GM23248 (cell line): Measurements from ENCODE around the gene PIGR. TPM values are rescaled to one million over a fixed set of nuclear protein-coding genes. Genes with fewer than 3 reads are reported as not detected.

Source experiments
- DNase-seq: peaks from one replicate; pipeline ENCODE4 v3.0.0-alpha.2; 2015
- H2AFZ ChIP-seq: fragments of 200-600 bp; sonication (generic); 2 replicates; pipeline ENCODE4 v1.6.1; 2016; ENCODE audit warnings: antibody characterized with exemption
- H3F3A ChIP-seq: fragments of 200-600 bp; sonication (generic); 2 replicates; pipeline ENCODE4 v1.6.1; 2016; ENCODE audit warnings: mild to moderate bottlenecking, antibody characterized with exemption, mixed run types; ENCODE audit not compliant: insufficient read depth
- H3K27ac ChIP-seq: fragments of 200-600 bp; sonication (generic); 2 replicates; pipeline ENCODE4 v1.5.1; 2016; ENCODE audit warnings: mild to moderate bottlenecking
- H3K27me3 ChIP-seq: fragments of 200-600 bp; sonication (generic); replicated peaks from 2 replicates; pipeline ENCODE4 v1.6.1; 2016; ENCODE audit warnings: mild to moderate bottlenecking; ENCODE audit not compliant: insufficient read depth
- H3K36me3 ChIP-seq: fragments of 200-600 bp; sonication (generic); 2 replicates; pipeline ENCODE4 v1.6.1; 2016; ENCODE audit warnings: low read depth, mild to moderate bottlenecking
- H3K4me1 ChIP-seq: fragments of 200-600 bp; sonication (generic); 2 replicates; pipeline ENCODE4 v1.6.1; 2016; ENCODE audit warnings: mild to moderate bottlenecking; ENCODE audit not compliant: insufficient read depth
- H3K4me2 ChIP-seq: fragments of 200-600 bp; sonication (generic); one replicate; pipeline ENCODE4 v1.6.1; 2016; ENCODE audit warnings: mild to moderate bottlenecking; ENCODE audit not compliant: unreplicated experiment
- H3K4me3 ChIP-seq: fragments of 200-600 bp; sonication (generic); 2 replicates; pipeline ENCODE4 v1.5.1; 2016; ENCODE audit warnings: mild to moderate bottlenecking
- H3K79me2 ChIP-seq: fragments of 200-600 bp; sonication (generic); 2 replicates; pipeline ENCODE4 v1.6.1; 2016; ENCODE audit warnings: mild to moderate bottlenecking; ENCODE audit not compliant: insufficient read depth
- H3K9ac ChIP-seq: fragments of 200-600 bp; sonication (generic); 2 replicates; pipeline ENCODE4 v1.6.1; 2016; ENCODE audit warnings: mild to moderate bottlenecking
- H3K9me2 ChIP-seq: fragments of 200-600 bp; sonication (generic); 2 replicates; pipeline ENCODE4 v1.6.1; 2016; ENCODE audit warnings: mixed run types, mild to moderate bottlenecking, moderate library complexity; ENCODE audit not compliant: insufficient read depth
- H3K9me3 ChIP-seq: fragments of 200-600 bp; sonication (generic); one replicate; pipeline ENCODE4 v1.6.1; 2017; ENCODE audit warnings: low read depth
- H4K20me1 ChIP-seq: fragments of 200-600 bp; sonication (generic); 2 replicates; pipeline ENCODE4 v1.6.0; 2016; ENCODE audit not compliant: insufficient read depth
- EZH2 ChIP-seq: fragments of 200-600 bp; sonication (generic); IDR thresholded peaks from 2 replicates; pipeline ENCODE4 v1.6.1; 2018; ENCODE audit warnings: antibody characterized with exemption, mild to moderate bottlenecking; ENCODE audit not compliant: insufficient read depth, poor library complexity, severe bottlenecking
- EZH2phosphoT487 ChIP-seq: fragments of 200-600 bp; sonication (generic); IDR thresholded peaks from 2 replicates; pipeline ENCODE4 v1.6.1; 2018; ENCODE audit warnings: antibody characterized with exemption, moderate library complexity, mild to moderate bottlenecking, low read depth; ENCODE audit not compliant: insufficient read depth
- WGBS, 2 experiments: methylation state at CpG; one replicate each; pipeline ENCODE4 v1.1.6; 2015 to 2017; ENCODE audit warnings: low lambda C conversion rate in 2 of 2, low coverage in 1 of 2; ENCODE audit errors: missing lambda C conversion rate in 2 of 2; 5-methylcytosine and 5-hydroxymethylcytosine counted together
- in situ Hi-C: fragments of 300-500 bp; cut with MboI; formaldehyde crosslinking; loops from 2 replicates; pipeline ENCODE4 v1.15.0; 2020
- polyA plus RNA-seq: library from polyadenylated mRNA; unstranded; fragments of >200 nt; fragmentation: Nextera tagmentation; extraction: Ambion mirVana; gene quantifications from 2 replicates; pipeline ENCODE4 v1.2.1, GENCODE V29; 2016
- total RNA-seq: library from RNA; depleted of rRNA; stranded (reverse); fragments of >200 nt; shearing (Covaris generic); gene quantifications from 2 replicates; pipeline ENCODE4 v1.2.3, GENCODE V29; 2014

Gene PIGR
- total and polyA plus RNA-seq, 2 experiments from 2014 or later = not detected

- Histone ChIP-seq H3K9ac (no peak overlapping the region), H3K9me2 (no peaks in the 10 kb centered on the region), H3K27ac (no peak overlapping the region), H3K79me2 (no peaks in the 10 kb centered on the region), H3K4me3 (no peak overlapping the region), H4K20me1 (no peaks in the 10 kb centered on the region), H3K27me3 (peaks cover 21% of the 10 kb centered on the region), H3F3A (no peaks in the 10 kb centered on the region), H3K4me1 (no peaks in the 10 kb centered on the region), H2AFZ (no peak overlapping the region), H3K36me3 (no peaks in the 10 kb centered on the region), H3K9me3 (no peaks in the 10 kb centered on the region), H3K4me2 (no peak overlapping the region)
- in situ Hi-C loops = no loop called here
- DNase-seq = no peak
- TF ChIP-seq EZH2phosphoT487 = no peak
- TF ChIP-seq EZH2 = no peak
- whole genome bisulfite sequencing, 2 experiments = 71 to 75% methylated on average over 7 of the region's 7 CpGs
Measured at GRCh38 chr1:206978259-206978658, 32.0 kb upstream of the PIGR start.

GRCh38 chr1:206975306-206975705 is 29.0 kb upstream of the PIGR start:
- Histone ChIP-seq H2AFZ (no peak overlapping the region), H3K9ac (no peak overlapping the region), H3K4me2 (no peak overlapping the region), H3K79me2 (no peaks in the 10 kb centered on the region), H3K27me3 (peaks cover 39% of the 10 kb centered on the region), H3K27ac (no peak overlapping the region), H3K9me2 (no peaks in the 10 kb centered on the region), H3K4me3 (no peak overlapping the region), H4K20me1 (no peaks in the 10 kb centered on the region), H3K36me3 (no peaks in the 10 kb centered on the region), H3K9me3 (no peaks in the 10 kb centered on the region), H3F3A (no peaks in the 10 kb centered on the region), H3K4me1 (no peaks in the 10 kb centered on the region)
- 57 to 58% methylated on average over 1 of the region's 1 CpG for WGBS, 2 experiments
- no peak for DNase-seq
- no peak for TF ChIP-seq EZH2
- in situ Hi-C loops = no loop called here

- Histone ChIP-seq H3K9ac (no peak overlapping the region), H3K36me3 (no peaks in the 10 kb centered on the region), H3K4me3 (no peak overlapping the region), H3K4me1 (no peaks in the 10 kb centered on the region), H3F3A (no peaks in the 10 kb centered on the region), H3K27me3 (peaks cover 45% of the 10 kb centered on the region), H2AFZ (no peak overlapping the region), H3K9me3 (no peaks in the 10 kb centered on the region), H3K27ac (no peak overlapping the region), H3K79me2 (no peaks in the 10 kb centered on the region), H4K20me1 (no peaks in the 10 kb centered on the region), H3K9me2 (no peaks in the 10 kb centered on the region), H3K4me2 (no peak overlapping the region)
- TF ChIP-seq EZH2 = no peak
- TF ChIP-seq EZH2phosphoT487 = no peak
- 51 to 58% methylated on average over 3 of the region's 3 CpGs for WGBS, 2 experiments
- in situ Hi-C loops = no loop called here
- DNase-seq = no peak
Measured at GRCh38 chr1:206974140-206974539, 27.9 kb upstream of the PIGR start.

- H3K9me3 ChIP-seq = no peaks in the 10 kb centered on the region
- peaks cover 41% of the 10 kb centered on the region for H3K27me3 ChIP-seq
- H3K4me2 ChIP-seq = no peak overlapping the region
- in situ Hi-C loops = no loop called here
- DNase-seq = no peak
- H2AFZ ChIP-seq = no peak overlapping the region
- no peaks in the 10 kb centered on the region for H3F3A ChIP-seq
- H3K79me2 ChIP-seq = no peaks in the 10 kb centered on the region
- no peaks in the 10 kb centered on the region for H3K4me1 ChIP-seq
- H4K20me1 ChIP-seq = no peaks in the 10 kb centered on the region
- H3K9ac ChIP-seq = no peak overlapping the region
- H3K9me2 ChIP-seq = no peaks in the 10 kb centered on the region
- H3K4me3 ChIP-seq = no peak overlapping the region
- no peak for TF ChIP-seq EZH2phosphoT487
- no peak for TF ChIP-seq EZH2
- WGBS, 2 experiments = 52 to 59% methylated on average over 2 of the region's 2 CpGs
- no peak overlapping the region for H3K27ac ChIP-seq
- no peaks in the 10 kb centered on the region for H3K36me3 ChIP-seq
Measured at GRCh38 chr1:206972728-206973127, 26.5 kb upstream of the PIGR start.

GRCh38 chr1:206971029-206971655 is 24.9 kb upstream of the PIGR start:
- Histone ChIP-seq H3K9ac (no peak overlapping the region), H3K79me2 (no peaks in the 10 kb centered on the region), H3K4me1 (no peaks in the 10 kb centered on the region), H3K9me2 (no peaks in the 10 kb centered on the region), H3K27ac (no peak overlapping the region), H3K9me3 (no peaks in the 10 kb centered on the region), H3K27me3 (peaks cover 31% of the 10 kb centered on the region), H3F3A (no peaks in the 10 kb centered on the region), H4K20me1 (no peaks in the 10 kb centered on the region), H2AFZ (no peak overlapping the region), H3K4me2 (no peak overlapping the region), H3K4me3 (no peak overlapping the region), H3K36me3 (no peaks in the 10 kb centered on the region)
- in situ Hi-C loops = no loop called here
- 52 to 58% methylated on average over 2 of the region's 2 CpGs for WGBS, 2 experiments
- DNase-seq = no peak
- TF ChIP-seq EZH2phosphoT487 = no peak
- no peak for TF ChIP-seq EZH2
